ENCODE results near the gene FABP6. TPM values are rescaled to one million over a fixed set of nuclear protein-coding genes. Genes with fewer than 3 reads are reported as not detected.
"Not testable (repeated sequence)": the region's sequence is repeated elsewhere in the genome, so short reads cannot be mapped to it uniquely, and the experiment has no call there.

Gene FABP6
- total RNA-seq, 1 experiment from 2014 or later = not detected

GRCh38 chr5:160242145-160242544 is 12.8 kb downstream of the FABP6 start:
- no peaks in the 10 kb centered on the region for H3K27me3 ChIP-seq (replicated peaks; ENCODE audit: control insufficient read depth, insufficient read depth, low read length)
- no peak for DNase-seq
- no peak overlapping the region for H3K4me3 ChIP-seq (ENCODE audit: low read depth, low read length)
- Mint-ChIP-seq H3K36me3 (ENCODE audit: insufficient read depth, unreplicated experiment) (peaks cover 2% of the 10 kb centered on the region), H3K9me3 (ENCODE audit: unreplicated experiment) (no peaks in the 10 kb centered on the region), H3K4me1 (ENCODE audit: low read depth, unreplicated experiment) (peaks cover 14% of the 10 kb centered on the region), H3K27me3 (ENCODE audit: insufficient read depth, unreplicated experiment) (no peaks in the 10 kb centered on the region), H3K4me3 (ENCODE audit: unreplicated experiment) (no peak overlapping the region), H3K27ac (ENCODE audit: unreplicated experiment) (no peak overlapping the region)
- ChIA-PET CTCF (interaction anchor here (0.8 to 3.5 kb wide), 2 partner anchors 32 to 103 kb away, joined by 4 to 19 read pairs; no protein-coding TSS in a partner anchor), POLR2A (interaction anchor here (0.6 kb wide), 1 partner anchor 133 kb away, joined by 3 read pairs; no protein-coding TSS in a partner anchor)
- H3K4me1 ChIP-seq = peaks cover 22% of the 10 kb centered on the region; the same call in 1 of the 2 replicates
- TF ChIP-seq CTCF (IDR thresholded peaks at IDR 0.05; ENCODE audit: insufficient read depth in 1 of 2, low read depth in 1 of 2, low read length in 1 of 2, severe bottlenecking in 1 of 2, unreplicated experiment in 1 of 2) = no peak
- intact Hi-C loops (cut with micrococcal nuclease; ENCODE audit: unreplicated experiment) = no loop called here
- H3K9me3 ChIP-seq = no peaks in the 10 kb centered on the region
- H3K36me3 ChIP-seq (ENCODE audit: control insufficient read depth, insufficient read depth, low read length) = no peaks in the 10 kb centered on the region
- BruUV-seq (replicated peaks) = no TSS peak

- TF ChIP-seq CTCF (IDR thresholded peaks at IDR 0.05; ENCODE audit: insufficient read depth in 1 of 2, low read depth in 1 of 2, low read length in 1 of 2, severe bottlenecking in 1 of 2, unreplicated experiment in 1 of 2) = no peak
- H3K27me3 Mint-ChIP-seq (ENCODE audit: insufficient read depth, unreplicated experiment) = no peaks in the 10 kb centered on the region
- BruUV-seq (replicated peaks) = no TSS peak
- peaks cover 14% of the 10 kb centered on the region; the same call in 1 of the 2 replicates for H3K4me1 ChIP-seq
- CTCF ChIA-PET = interaction anchor here (1.1 to 1.3 kb wide), 2 partner anchors 16 to 42 kb away, joined by 3 read pairs; no protein-coding TSS in a partner anchor
- H3K9me3 ChIP-seq = no peaks in the 10 kb centered on the region
- H3K27ac Mint-ChIP-seq (ENCODE audit: unreplicated experiment) = no peak overlapping the region
- H3K36me3 Mint-ChIP-seq (ENCODE audit: insufficient read depth, unreplicated experiment) = peaks cover 10% of the 10 kb centered on the region
- no peaks in the 10 kb centered on the region for H3K27me3 ChIP-seq (replicated peaks; ENCODE audit: control insufficient read depth, insufficient read depth, low read length)
- intact Hi-C loops (cut with micrococcal nuclease; ENCODE audit: unreplicated experiment) = loop anchor here (2.0 kb wide), 1 partner anchor 15 kb away; no protein-coding TSS in a partner anchor
- H3K9me3 Mint-ChIP-seq (ENCODE audit: unreplicated experiment) = no peaks in the 10 kb centered on the region
- no peak for DNase-seq
- 0 out of 2 replicates have a peak, but pooled peaks cover 1% of the 10 kb centered on the region for H3K36me3 ChIP-seq (ENCODE audit: control insufficient read depth, insufficient read depth, low read length)
- no peak overlapping the region for H3K4me3 Mint-ChIP-seq (ENCODE audit: unreplicated experiment)
- POLR2A ChIA-PET = interaction anchor here (0.6 to 1.5 kb wide), 2 partner anchors 15 to 23 kb away, joined by 5 to 7 read pairs; no protein-coding TSS in a partner anchor
- H3K4me1 Mint-ChIP-seq (ENCODE audit: low read depth, unreplicated experiment) = peaks cover 10% of the 10 kb centered on the region
- no peak overlapping the region for H3K4me3 ChIP-seq (ENCODE audit: low read depth, low read length)
These were observed 16.3 kb downstream of the FABP6 start for GRCh38 chr5:160245506-160246086.

- H3K27me3 Mint-ChIP-seq (ENCODE audit: insufficient read depth, unreplicated experiment); H3K36me3 ChIP-seq (ENCODE audit: control insufficient read depth, insufficient read depth, low read length); H3K27me3 ChIP-seq (replicated peaks; ENCODE audit: control insufficient read depth, insufficient read depth, low read length); H3K27ac Mint-ChIP-seq (ENCODE audit: unreplicated experiment); H3K4me1 Mint-ChIP-seq (ENCODE audit: low read depth, unreplicated experiment); DNase-seq; H3K9me3 ChIP-seq; H3K9me3 Mint-ChIP-seq (ENCODE audit: unreplicated experiment); BruUV-seq (replicated peaks); intact Hi-C loops (cut with micrococcal nuclease; ENCODE audit: unreplicated experiment); CTCF ChIA-PET; H3K4me3 Mint-ChIP-seq (ENCODE audit: unreplicated experiment); H3K4me3 ChIP-seq (ENCODE audit: low read depth, low read length); H3K4me1 ChIP-seq: not testable (repeated sequence)
- H3K36me3 Mint-ChIP-seq (ENCODE audit: insufficient read depth, unreplicated experiment) = peaks cover 14% of the 10 kb centered on the region
- POLR2A ChIA-PET = interaction anchor here (0.7 kb wide), 1 partner anchor 106 kb away, joined by 3 read pairs; no protein-coding TSS in a partner anchor
These were observed 20.3 kb downstream of the FABP6 start for GRCh38 chr5:160249570-160249969.
